ENCODE measurements around the gene ABI3BP.

DNA sequence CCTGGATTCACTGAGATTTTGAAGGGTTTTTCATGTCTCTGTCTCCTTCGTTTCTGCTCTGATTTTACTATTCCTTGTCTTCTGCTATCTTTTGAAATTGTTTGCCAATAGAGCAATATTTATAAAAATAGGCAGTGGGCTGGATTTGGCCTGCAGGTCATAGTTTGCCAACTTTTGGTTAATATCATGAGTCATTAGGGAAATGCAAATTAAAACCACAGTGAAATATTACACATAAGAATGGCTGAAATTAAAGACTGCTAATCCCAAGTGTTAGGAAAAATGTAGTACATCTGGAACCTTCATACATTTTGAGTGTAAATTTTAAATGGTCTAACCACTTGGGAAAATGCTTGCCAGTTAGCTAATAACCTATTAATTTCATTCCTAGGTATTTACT, 56.3 kb downstream of the ABI3BP start:
- TF ChIP-seq, protein P1, sequence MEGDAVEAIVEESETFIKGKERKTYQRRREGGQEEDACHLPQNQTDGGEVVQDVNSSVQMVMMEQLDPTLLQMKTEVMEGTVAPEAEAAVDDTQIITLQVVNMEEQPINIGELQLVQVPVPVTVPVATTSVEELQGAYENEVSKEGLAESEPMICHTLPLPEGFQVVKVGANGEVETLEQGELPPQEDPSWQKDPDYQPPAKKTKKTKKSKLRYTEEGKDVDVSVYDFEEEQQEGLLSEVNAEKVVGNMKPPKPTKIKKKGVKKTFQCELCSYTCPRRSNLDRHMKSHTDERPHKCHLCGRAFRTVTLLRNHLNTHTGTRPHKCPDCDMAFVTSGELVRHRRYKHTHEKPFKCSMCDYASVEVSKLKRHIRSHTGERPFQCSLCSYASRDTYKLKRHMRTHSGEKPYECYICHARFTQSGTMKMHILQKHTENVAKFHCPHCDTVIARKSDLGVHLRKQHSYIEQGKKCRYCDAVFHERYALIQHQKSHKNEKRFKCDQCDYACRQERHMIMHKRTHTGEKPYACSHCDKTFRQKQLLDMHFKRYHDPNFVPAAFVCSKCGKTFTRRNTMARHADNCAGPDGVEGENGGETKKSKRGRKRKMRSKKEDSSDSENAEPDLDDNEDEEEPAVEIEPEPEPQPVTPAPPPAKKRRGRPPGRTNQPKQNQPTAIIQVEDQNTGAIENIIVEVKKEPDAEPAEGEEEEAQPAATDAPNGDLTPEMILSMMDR (IDR thresholded peaks at IDR 0.05; ENCODE audit: low read length): no peak
- TF ChIP-seq EZH2 (optimal IDR thresholded peaks at IDR 0.05; ENCODE audit: low read depth, low read length): no peak

All from MM.1S (cell line).